Head of caudate nucleus (tissue), 42 donors: ENCODE results near the gene RAB15.
"Not testable (repeated sequence)": the region's sequence is repeated elsewhere in the genome, so short reads cannot be mapped to it uniquely, and the experiment has no call there.

ENCODE experiments used
- DNase-seq, 42 donors: peaks; one replicate each; pipeline versions ENCODE4 v3.0.0 to v3.0.0-alpha.2; 2020 to 2021; ENCODE audit warnings: mixed read lengths in 7 of 42
- intact Hi-C: fragments of 100-400 bp; cut with DNase I; formaldehyde crosslinking; loops from one replicate; pipeline ENCODE4 v1.15.0; 2022

RAB15 gene

GRCh38 chr14:64926398-64926995 lies 45.6 kb downstream of the RAB15 start:
- no peak for DNase-seq
- intact Hi-C loops = no loop called here

DNA sequence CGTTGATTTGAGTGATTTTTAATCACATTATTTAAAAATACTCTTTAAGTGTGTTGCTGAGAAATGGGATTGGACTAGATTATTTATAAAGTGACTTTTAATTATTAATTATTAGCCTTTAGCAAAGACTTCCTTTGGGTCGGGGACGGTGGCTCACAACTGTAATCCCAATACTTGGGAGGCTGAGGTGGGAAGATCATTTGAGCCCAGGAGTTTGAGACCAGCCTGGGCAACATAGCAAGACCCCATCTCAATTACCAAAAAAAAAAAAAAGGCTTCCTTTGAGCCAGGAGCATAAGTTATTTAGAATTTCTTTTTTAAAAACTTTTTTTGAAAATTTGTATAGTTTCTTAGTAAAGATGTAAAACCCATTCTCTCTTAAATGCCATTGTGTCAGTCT lies 49.1 kb downstream of the RAB15 start:
- DNase-seq = no peak

DNA sequence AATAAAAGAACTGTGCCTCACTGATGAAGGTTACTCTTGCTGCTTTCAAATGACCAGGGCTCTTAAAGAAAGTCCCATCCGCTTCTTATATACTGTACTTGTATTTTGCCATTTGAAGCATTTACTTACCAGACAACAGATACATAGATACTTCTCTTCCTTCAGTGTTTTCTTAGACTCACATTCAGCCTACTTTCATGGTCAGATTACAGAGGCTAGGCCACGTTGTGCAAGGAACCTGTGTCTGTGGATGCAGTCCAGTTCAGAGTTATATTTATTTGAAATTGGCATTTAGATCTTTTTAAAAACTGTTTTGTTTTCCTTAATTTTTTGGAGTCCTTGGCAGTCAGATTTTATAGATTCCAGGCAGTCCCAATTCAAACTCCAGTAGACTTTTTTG lies 51.7 kb downstream of the RAB15 start:
- no peak for DNase-seq
- intact Hi-C loops = no loop called here

More for the DNA sequence above, 49.1 kb downstream of the RAB15 start:
- intact Hi-C loops = no loop called here

DNA sequence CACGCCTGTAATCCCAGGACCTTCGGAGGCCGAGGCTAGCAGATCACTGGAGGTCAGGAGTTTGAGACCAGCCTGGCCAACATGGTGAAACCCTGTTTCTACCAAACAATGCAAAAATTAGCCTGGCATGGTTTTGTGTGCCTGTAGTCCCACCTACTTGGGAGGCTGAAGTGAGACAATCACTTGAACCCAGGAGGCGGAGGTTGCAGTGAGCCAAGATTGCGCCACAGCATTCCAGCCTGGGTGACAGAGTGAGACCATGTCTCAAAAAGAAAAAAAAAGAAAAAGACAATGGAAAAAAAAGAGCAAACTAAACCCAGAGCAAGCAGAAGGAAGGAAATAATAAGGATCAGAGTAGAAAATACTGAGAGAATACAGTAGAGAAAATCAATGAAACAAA lies 52.5 kb downstream of the RAB15 start:
- no peak for DNase-seq
- intact Hi-C loops = loop anchor here (10.0 kb wide), 1 partner anchor 45 kb away; no protein-coding TSS in a partner anchor

DNA sequence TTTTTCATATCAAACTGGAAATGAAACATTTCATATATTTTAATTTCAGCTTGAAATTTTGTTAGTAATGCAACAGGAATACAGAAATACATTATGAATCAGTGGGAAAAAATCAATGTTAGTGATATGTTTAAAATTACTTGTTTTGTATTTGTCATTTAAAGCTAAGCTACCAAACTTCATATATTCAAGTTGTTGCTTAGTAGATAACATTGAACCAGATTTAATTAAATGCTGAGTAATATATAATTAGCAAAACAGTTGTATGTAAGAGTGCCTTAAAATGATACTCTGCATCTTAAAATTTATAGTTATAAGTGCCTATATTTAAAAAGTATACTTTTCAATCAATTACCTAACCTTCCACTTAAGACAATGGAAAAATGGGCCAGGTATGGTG lies 52.9 kb downstream of the RAB15 start:
- intact Hi-C loops = loop anchor here (10.0 kb wide), 1 partner anchor 46 kb away; no protein-coding TSS in a partner anchor

GRCh38 chr14:64918216-64918615 lies 53.9 kb downstream of the RAB15 start:
- intact Hi-C loops = loop anchor here (10.0 kb wide), 1 partner anchor 47 kb away; no protein-coding TSS in a partner anchor
- DNase-seq = no peak

More for the DNA sequence above, 52.9 kb downstream of the RAB15 start:
- no peak for DNase-seq

GRCh38 chr14:64915797-64916196 lies 56.3 kb downstream of the RAB15 start:
- DNase-seq = no peak
- intact Hi-C loops = loop anchor here (10.0 kb wide), 1 partner anchor 49 kb away; no protein-coding TSS in a partner anchor

DNA sequence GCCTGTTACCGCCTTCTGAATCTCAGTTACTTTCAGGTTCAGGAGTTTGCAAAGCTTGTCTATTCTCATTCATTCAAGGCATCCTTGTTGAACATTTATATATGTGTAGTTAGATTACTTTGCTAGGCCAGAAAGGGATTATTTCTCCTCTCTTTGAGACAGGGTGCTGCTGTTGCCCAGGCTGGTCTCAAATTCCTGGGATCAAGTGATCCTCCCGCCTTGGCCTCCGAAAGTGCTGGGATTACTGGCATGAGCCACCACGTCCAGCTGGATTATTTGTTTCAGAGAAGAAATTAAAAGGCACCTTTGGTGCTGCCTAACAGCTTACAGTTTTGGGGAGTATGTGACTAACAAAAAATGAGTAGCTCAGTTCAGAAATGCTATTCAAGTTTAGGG lies 57.1 kb downstream of the RAB15 start:
- intact Hi-C loops = loop anchor here (10.0 kb wide), 1 partner anchor 50 kb away; no protein-coding TSS in a partner anchor
- DNase-seq = no peak

DNA sequence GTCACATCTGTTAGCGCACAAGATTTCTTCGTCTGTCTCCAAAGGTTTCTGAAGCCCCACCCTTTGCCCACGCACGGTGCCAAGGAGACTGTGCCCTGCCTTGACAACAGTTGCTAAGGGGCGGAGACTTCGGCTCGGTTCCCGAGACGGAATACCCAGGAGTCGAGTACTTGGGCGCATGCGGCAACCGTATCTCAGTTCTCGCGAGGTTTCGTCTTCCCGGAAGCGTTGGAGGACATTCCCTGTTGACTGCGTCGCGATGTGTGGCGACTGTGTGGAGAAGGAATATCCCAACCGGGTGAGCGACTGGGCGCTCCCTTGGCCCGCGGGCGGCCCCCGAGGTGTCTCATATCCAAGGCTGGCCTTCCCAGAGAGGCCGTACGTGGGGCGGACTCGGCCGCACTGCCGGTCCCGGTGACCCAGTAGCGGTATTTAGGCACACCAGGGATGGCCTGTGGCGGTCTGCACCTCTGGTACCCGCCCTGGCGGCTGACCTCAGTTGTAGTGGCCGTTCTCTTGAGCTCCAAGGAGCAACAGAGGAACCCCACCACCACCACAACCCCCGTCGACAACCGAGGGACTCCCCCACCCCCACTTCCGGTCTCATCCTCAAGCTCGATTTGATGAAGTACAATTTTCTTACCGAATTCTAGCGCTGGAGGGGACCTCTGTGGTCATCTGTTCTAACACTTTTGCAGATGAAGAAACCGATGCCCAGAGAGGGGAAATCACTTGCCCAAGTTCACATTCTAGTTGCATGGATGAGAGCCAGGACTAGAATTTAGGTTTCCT lies 57.7 kb downstream of the RAB15 start, which contains the start of gene CHURC1:
Gene CHURC1 (plus strand): TSS at position 219 of the 792 bp plus-strand sequence. CDS start 41 bp downstream, at position 260.
- intact Hi-C loops = loop anchor here (10.0 kb wide), 1 partner anchor 50 kb away; no protein-coding TSS in a partner anchor
- peak; percentile 95 to 99 (median 98) for DNase-seq

- intact Hi-C loops = loop anchor here (10.0 kb wide), 1 partner anchor 51 kb away; no protein-coding TSS in a partner anchor
- DNase-seq = not testable (repeated sequence)
These were observed 58.7 kb downstream of the RAB15 start for GRCh38 chr14:64913477-64913876.

DNA sequence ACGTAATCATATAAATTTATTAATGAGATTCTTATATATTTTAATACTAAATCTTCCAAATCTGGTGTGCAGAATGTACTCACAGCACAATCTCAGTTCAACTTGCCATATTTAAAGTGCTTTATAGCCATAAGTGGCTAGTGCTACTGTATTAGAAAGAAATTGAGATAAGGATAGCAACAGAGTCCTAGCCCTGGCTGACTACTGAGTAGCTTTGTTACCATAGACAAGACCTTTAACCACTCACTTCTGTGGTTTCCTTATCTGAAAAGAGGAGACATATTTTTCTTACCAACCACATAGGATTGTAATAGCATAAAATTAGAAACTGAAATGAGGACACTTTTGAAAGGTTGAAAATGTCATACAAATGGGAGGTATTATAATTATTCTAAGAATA lies 59.9 kb downstream of the RAB15 start:
- intact Hi-C loops = loop anchor here (10.0 kb wide), 1 partner anchor 53 kb away; no protein-coding TSS in a partner anchor

GRCh38 chr14:64910847-64911495 lies 61.2 kb downstream of the RAB15 start:
- intact Hi-C loops = loop anchor here (10.0 kb wide), 1 partner anchor 54 kb away; no protein-coding TSS in a partner anchor
- peak in 1 of 42 donors; percentile 11 for DNase-seq

More for the DNA sequence above, 59.9 kb downstream of the RAB15 start:
- DNase-seq = no peak

GRCh38 chr14:64906022-64906421 lies 66.1 kb downstream of the RAB15 start:
- intact Hi-C loops = no loop called here
- no peak for DNase-seq

DNA sequence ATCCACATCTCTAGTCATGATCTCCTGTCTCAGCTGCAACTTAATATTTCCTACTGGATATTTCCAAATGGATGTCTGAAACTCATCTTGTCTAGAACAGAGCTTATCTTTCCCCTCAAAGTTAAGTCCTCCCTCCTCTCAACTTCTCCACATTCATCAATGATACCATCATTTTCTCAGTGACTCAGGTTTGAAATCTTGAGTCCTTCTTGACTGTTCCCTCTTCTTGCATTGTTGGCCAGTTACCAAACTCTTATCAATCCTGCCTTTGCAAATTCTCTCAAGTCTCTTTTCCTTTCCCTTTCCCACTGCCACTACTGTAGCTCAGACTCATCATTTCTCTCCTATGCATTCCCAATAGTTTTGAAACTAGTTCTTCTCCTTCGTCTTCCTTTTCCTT lies 72.2 kb downstream of the RAB15 start:
- intact Hi-C loops = no loop called here
- DNase-seq = no peak
